ENCODE measurements around the gene LRRC30. TPM values are rescaled to one million over a fixed set of nuclear protein-coding genes. Genes with fewer than 3 reads are reported as not detected.

Gene LRRC30
- total RNA-seq, 2 donors from 2014 or later = not detected

- no peak overlapping the region for H3K9ac ChIP-seq (ENCODE audit: extremely low read depth, low read length, poor library complexity, severe bottlenecking)
- Mint-ChIP-seq H3K36me3 (ENCODE audit: low read depth) (no peaks in the 10 kb centered on the region), H3K27me3 (ENCODE audit: insufficient read depth) (peaks cover 2% of the 10 kb centered on the region), H3K4me3 (no peak overlapping the region), H3K9me3 (peaks cover 2% of the 10 kb centered on the region), H3K27ac (no peak overlapping the region), H3K4me1 (peaks cover 4% of the 10 kb centered on the region)
- no peak overlapping the region for H3K4me3 ChIP-seq (ENCODE audit: low read length)
- no peak for TF ChIP-seq CTCF (conservative IDR thresholded peaks at IDR 0.05)
- H3K27me3 ChIP-seq (ENCODE audit: control insufficient read depth, insufficient read depth, low read length, poor library complexity, severe bottlenecking) = no peaks in the 10 kb centered on the region
- no peaks in the 10 kb centered on the region for H3K36me3 ChIP-seq (ENCODE audit: control insufficient read depth, insufficient read depth, low read length)
- H3K9me3 ChIP-seq (ENCODE audit: control insufficient read depth, low read length) = no peaks in the 10 kb centered on the region
- H3K27ac ChIP-seq (ENCODE audit: low read depth, low read length) = no peak overlapping the region
- DNase-seq = no peak
- no peaks in the 10 kb centered on the region for H3K4me1 ChIP-seq (ENCODE audit: control insufficient read depth, insufficient read depth, low read length)
- WGBS, 2 experiments (ENCODE audit: insufficient coverage in 1 of 2, insufficient read length in 1 of 2) = 94 to 100% methylated on average over 2 to 4 of the region's 4 CpGs
Measured at GRCh38 chr18:7234956-7235355, 4.1 kb downstream of the LRRC30 start.

GRCh38 chr18:7236072-7236471 is 5.2 kb downstream of the LRRC30 start:
- no peak for DNase-seq
- H3K9me3 Mint-ChIP-seq = peaks cover 12% of the 10 kb centered on the region
- H3K36me3 ChIP-seq (ENCODE audit: control insufficient read depth, insufficient read depth, low read length) = no peaks in the 10 kb centered on the region
- no peak overlapping the region for H3K9ac ChIP-seq (ENCODE audit: extremely low read depth, low read length, poor library complexity, severe bottlenecking)
- H3K4me1 Mint-ChIP-seq = peaks cover 4% of the 10 kb centered on the region
- no peak overlapping the region for H3K4me3 ChIP-seq (ENCODE audit: low read length)
- no peaks in the 10 kb centered on the region for H3K27me3 ChIP-seq (ENCODE audit: control insufficient read depth, insufficient read depth, low read length, poor library complexity, severe bottlenecking)
- 88 to 100% methylated on average over 2 of the region's 2 CpGs for WGBS, 2 experiments (ENCODE audit: insufficient coverage in 1 of 2, insufficient read length in 1 of 2)
- peaks cover 2% of the 10 kb centered on the region for H3K27me3 Mint-ChIP-seq (ENCODE audit: insufficient read depth)
- no peaks in the 10 kb centered on the region for H3K4me1 ChIP-seq (ENCODE audit: control insufficient read depth, insufficient read depth, low read length)
- H3K4me3 Mint-ChIP-seq = no peak overlapping the region
- no peak for TF ChIP-seq CTCF (conservative IDR thresholded peaks at IDR 0.05)
- H3K27ac ChIP-seq (ENCODE audit: low read depth, low read length) = no peak overlapping the region
- peaks cover 8% of the 10 kb centered on the region for H3K9me3 ChIP-seq (ENCODE audit: control insufficient read depth, low read length)
- no peak overlapping the region for H3K27ac Mint-ChIP-seq
- H3K36me3 Mint-ChIP-seq (ENCODE audit: low read depth) = peaks cover 3% of the 10 kb centered on the region

DNA sequence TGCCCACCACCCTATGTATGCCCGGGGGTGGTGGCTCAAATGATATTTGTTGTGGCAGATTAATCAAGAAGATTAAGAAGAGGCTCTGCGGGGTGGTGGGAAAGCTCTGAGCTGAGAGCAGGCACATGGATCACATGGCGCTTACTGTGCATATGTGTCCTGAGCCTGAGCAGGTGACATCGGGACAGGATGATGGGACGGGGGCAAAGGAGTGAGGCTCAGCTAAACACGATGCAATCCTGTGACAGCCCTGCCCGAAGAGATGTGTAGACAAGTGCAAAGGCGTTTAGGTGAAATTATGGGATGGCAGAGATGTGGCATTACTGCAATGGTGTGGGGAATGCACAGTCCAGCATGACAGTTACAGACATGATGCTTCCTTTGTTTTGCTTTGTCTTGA is 6.0 kb downstream of the LRRC30 start:
- TF ChIP-seq CTCF (conservative IDR thresholded peaks at IDR 0.05) = no peak
- H3K27me3 Mint-ChIP-seq (ENCODE audit: insufficient read depth) = peaks cover 2% of the 10 kb centered on the region
- no peaks in the 10 kb centered on the region for H3K36me3 ChIP-seq (ENCODE audit: control insufficient read depth, insufficient read depth, low read length)
- H3K4me3 ChIP-seq (ENCODE audit: low read length) = no peak overlapping the region
- H3K9me3 ChIP-seq (ENCODE audit: control insufficient read depth, low read length) = peaks cover 12% of the 10 kb centered on the region
- no peak overlapping the region for H3K27ac Mint-ChIP-seq
- no peaks in the 10 kb centered on the region for H3K27me3 ChIP-seq (ENCODE audit: control insufficient read depth, insufficient read depth, low read length, poor library complexity, severe bottlenecking)
- DNase-seq = no peak
- H3K9ac ChIP-seq (ENCODE audit: extremely low read depth, low read length, poor library complexity, severe bottlenecking) = no peak overlapping the region
- H3K9me3 Mint-ChIP-seq = peaks cover 16% of the 10 kb centered on the region
- 96% methylated on average over 5 to 8 of the region's 8 CpGs for WGBS, 2 experiments (ENCODE audit: insufficient coverage in 1 of 2, insufficient read length in 1 of 2)
- H3K27ac ChIP-seq (ENCODE audit: low read depth, low read length) = no peak overlapping the region
- H3K36me3 Mint-ChIP-seq (ENCODE audit: low read depth) = peaks cover 3% of the 10 kb centered on the region
- peaks cover 4% of the 10 kb centered on the region for H3K4me1 Mint-ChIP-seq
- no peak overlapping the region for H3K4me3 Mint-ChIP-seq
- no peaks in the 10 kb centered on the region for H3K4me1 ChIP-seq (ENCODE audit: control insufficient read depth, insufficient read depth, low read length)

All from endodermal cell (in vitro differentiated cells).